ENCODE data around the gene RBMS2.

Gene RBMS2

DNA sequence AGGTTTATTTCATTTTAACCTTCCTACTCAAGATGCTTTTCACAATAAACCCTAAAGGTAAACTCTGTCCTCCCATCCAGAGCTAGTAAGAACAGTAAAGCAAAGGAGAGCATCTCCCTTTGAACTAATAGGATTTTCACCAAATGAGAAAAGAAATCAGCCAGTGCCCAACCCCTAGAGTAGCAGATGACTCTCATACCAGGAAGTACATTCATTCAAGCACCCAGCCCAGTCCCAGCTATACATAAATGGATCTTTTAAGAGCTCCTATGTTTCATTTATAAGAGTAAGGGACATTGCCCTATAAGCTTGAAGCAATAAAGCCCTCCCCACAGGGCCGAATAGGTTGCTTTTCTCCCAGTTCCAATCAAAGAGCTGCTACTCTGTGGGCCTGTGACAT, 100.9 kb downstream of the RBMS2 start:
- no peak for DNase-seq
- peaks cover 53% of the 10 kb centered on the region for H3K36me3 ChIP-seq
- TF ChIP-seq CTCF (IDR thresholded peaks at IDR 0.05; ENCODE audit: low read depth, low read length): no peak

DNA sequence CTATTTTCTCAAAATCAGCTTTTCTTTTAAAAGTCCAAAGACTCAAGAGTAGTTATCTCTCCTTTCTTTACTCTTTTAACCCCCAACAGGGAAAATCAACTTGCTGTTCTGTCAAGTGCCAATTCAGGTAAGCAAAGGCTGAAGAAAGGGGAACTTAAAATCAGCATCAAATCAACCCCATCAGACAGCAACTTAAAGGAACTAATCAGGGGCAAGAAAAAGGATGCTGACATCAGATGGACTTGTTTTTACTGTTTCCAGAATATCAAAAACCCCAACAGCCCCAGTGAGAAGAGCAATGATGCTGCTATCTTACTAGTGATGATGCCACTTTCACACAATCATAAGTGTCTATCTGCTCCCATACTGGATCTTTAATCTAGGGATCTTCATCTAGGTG, 105.1 kb downstream of the RBMS2 start:
- H3K9me3 ChIP-seq (ENCODE audit: severe bottlenecking): no peaks in the 10 kb centered on the region
- no peak for TF ChIP-seq CTCF (IDR thresholded peaks at IDR 0.05; ENCODE audit: low read depth, low read length)
- H3K27me3 ChIP-seq (ENCODE audit: insufficient read depth, low read depth, severe bottlenecking): no peaks in the 10 kb centered on the region
- DNase-seq: no peak
- H3K27ac ChIP-seq: no peak overlapping the region
- no peak overlapping the region for H3K4me3 ChIP-seq (ENCODE audit: low read depth, low read length)
- H3K36me3 ChIP-seq: peaks cover 37% of the 10 kb centered on the region

More for the DNA sequence above, 100.9 kb downstream of the RBMS2 start:
- H3K4me3 ChIP-seq (ENCODE audit: low read depth, low read length): no peak overlapping the region
- no peak overlapping the region for H3K27ac ChIP-seq
- H3K27me3 ChIP-seq (ENCODE audit: insufficient read depth, low read depth, severe bottlenecking): no peaks in the 10 kb centered on the region
- no peaks in the 10 kb centered on the region for H3K9me3 ChIP-seq (ENCODE audit: severe bottlenecking)

DNA sequence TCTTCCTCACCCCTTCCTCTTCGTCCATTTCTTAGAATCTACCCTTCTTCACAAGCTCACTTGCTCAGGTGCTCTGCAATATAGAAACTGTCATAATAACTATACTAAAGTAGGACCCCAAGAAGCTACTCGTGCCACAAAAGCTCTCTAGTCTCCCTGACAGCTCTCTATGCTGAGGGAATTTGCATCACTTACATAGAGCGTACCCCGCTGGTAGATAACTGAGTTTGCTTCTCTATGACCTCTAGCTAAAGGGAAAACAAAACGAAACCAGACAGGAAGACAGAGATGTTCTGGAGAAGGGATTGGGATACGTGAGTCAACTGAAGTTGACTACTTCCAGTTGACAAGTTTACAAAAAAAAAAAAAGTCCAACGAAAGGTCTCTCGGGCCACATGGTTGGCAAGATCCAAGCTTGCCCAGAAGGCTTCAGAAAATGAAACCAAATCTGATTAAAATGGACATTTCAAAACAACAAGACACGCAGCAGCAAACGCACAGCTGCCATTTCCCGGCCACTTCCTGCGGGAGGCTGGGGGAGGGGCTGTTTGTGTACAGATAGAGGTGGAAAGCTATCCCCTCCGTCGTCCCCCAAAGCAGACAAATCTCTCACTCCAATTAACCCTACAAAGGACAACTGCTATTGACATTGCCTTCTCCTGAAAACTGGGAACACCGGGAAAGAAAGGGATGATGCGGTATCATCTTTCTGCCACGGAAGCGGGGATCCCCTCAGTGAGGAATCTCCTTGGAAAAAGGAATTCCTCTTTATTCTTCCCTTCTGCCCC, 107.2 kb downstream of the RBMS2 start:
- DNase-seq: peak; percentile 57
- H3K36me3 ChIP-seq: peaks cover 23% of the 10 kb centered on the region
- H3K27ac ChIP-seq: peak overlapping the region; percentile 97
- no peaks in the 10 kb centered on the region for H3K27me3 ChIP-seq (ENCODE audit: insufficient read depth, low read depth, severe bottlenecking)
- no peaks in the 10 kb centered on the region for H3K9me3 ChIP-seq (ENCODE audit: severe bottlenecking)
- H3K4me3 ChIP-seq (ENCODE audit: low read depth, low read length): peak overlapping the region; percentile 93
- no peak for TF ChIP-seq CTCF (IDR thresholded peaks at IDR 0.05; ENCODE audit: low read depth, low read length)

- Histone ChIP-seq H3K27ac (peak overlapping the region; percentile 97), H3K36me3 (peaks cover 21% of the 10 kb centered on the region), H3K27me3 (ENCODE audit: insufficient read depth, low read depth, severe bottlenecking) (no peaks in the 10 kb centered on the region)
Observed at GRCh38 chr12:56629459-56630179, 108.0 kb downstream of the RBMS2 start.

DNA sequence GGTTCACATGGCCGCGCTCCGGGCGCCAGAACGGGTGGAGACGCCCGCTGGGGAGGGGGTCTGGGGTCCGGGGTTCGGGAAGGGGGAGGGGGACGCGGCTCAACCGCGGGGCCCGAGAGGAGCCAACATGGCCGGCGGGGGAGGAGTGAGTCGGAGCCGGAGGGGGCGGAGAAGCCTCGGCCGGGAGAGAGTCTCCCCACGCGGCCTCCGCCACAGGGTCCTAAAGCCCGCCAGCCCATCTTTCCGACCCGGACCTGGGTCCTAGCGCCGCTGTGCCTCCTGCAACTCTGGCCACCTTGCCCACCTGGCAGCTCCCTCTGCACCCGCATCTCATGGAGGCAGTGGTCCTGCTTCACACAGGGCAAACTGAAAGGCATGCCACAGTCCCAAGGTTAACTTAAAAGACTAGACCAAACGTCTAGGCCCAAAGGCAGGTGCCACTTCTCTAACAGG, 108.6 kb downstream of the RBMS2 start, which contains the start of gene BAZ2A:
Gene BAZ2A, minus strand, starts transcription at position 147 of the 453 bp plus-strand sequence. CDS start 12,796 bp downstream, outside the sequence.
- TF ChIP-seq CTCF (IDR thresholded peaks at IDR 0.05; ENCODE audit: low read depth, low read length): 0 out of 2 replicates have a peak, but pooled peaks have one; percentile 6
- Histone ChIP-seq H3K27ac (peak within 1 kb of the TSS; percentile 97), H3K9me3 (ENCODE audit: severe bottlenecking) (no peaks in the 10 kb centered on the region), H3K27me3 (ENCODE audit: insufficient read depth, low read depth, severe bottlenecking) (no peaks in the 10 kb centered on the region), H3K4me3 (ENCODE audit: low read depth, low read length) (peak within 1 kb of the TSS; percentile 93), H3K36me3 (peaks cover 19% of the 10 kb centered on the region)
- DNase-seq: peak; percentile 92

More at GRCh38 chr12:56629459-56630179, 108.0 kb downstream of the RBMS2 start:
- Histone ChIP-seq H3K4me3 (ENCODE audit: low read depth, low read length) (peak overlapping the region; percentile 93), H3K9me3 (ENCODE audit: severe bottlenecking) (no peaks in the 10 kb centered on the region)
- no peak for TF ChIP-seq CTCF (IDR thresholded peaks at IDR 0.05; ENCODE audit: low read depth, low read length)
- DNase-seq: no peak

Measured in WERI-Rb-1 (cell line).